Suprapubic skin (tissue), 4 donors: ENCODE results near the gene GALNT17. TPM values are rescaled to one million over a fixed set of nuclear protein-coding genes. Genes with fewer than 3 reads are reported as not detected.
A peak's percentile ranks its signal among the peaks of the same experiment; 100 is the strongest.
"Not testable (repeated sequence)": the region's sequence is repeated elsewhere in the genome, so short reads cannot be mapped to it uniquely, and the experiment has no call there.

Experiments
- DNase-seq, 2 donors: peaks; one replicate each; pipeline ENCODE4 v3.0.0-alpha.2; 2019; ENCODE audit warnings: low spot score in 2 of 2
- H3K27ac ChIP-seq: fragments of 200-600 bp; sonication (generic); one replicate; pipeline ENCODE4 v1.5.1; 2019
- H3K27me3 ChIP-seq: fragments of 200-600 bp; sonication (generic); one replicate; pipeline ENCODE4 v1.5.1; 2019
- H3K36me3 ChIP-seq: fragments of 200-600 bp; sonication (generic); one replicate; pipeline ENCODE4 v1.5.1; 2019
- H3K4me1 ChIP-seq: fragments of 200-600 bp; sonication (generic); one replicate; pipeline ENCODE4 v1.5.1; 2019
- H3K4me3 ChIP-seq: fragments of 200-600 bp; sonication (generic); one replicate; pipeline ENCODE4 v1.5.1; 2019; ENCODE audit warnings: mild to moderate bottlenecking
- H3K9me3 ChIP-seq: fragments of 200-600 bp; sonication (generic); one replicate; pipeline ENCODE4 v1.5.1; 2019
- CTCF ChIP-seq, 2 donors: fragments of 200-600 bp in 1 of 2; fragments of 450-650 bp in 1 of 2; sonication (generic) in 1 of 2; IDR thresholded peaks; one replicate each; pipeline ENCODE4 v1.5.1; 2016 to 2019; ENCODE audit warnings: antibody characterized with exemption in 2 of 2, mild to moderate bottlenecking in 1 of 2, moderate library complexity in 1 of 2
- EP300 ChIP-seq: sonication (generic); formaldehyde crosslinking; IDR thresholded peaks from one replicate; pipeline ENCODE4 v1.6.1; 2017; ENCODE audit warnings: antibody characterized with exemption
- POLR2A ChIP-seq, 2 donors: fragments of 450-650 bp; IDR thresholded peaks; one replicate each; pipeline ENCODE4 v1.6.1; 2017; ENCODE audit warnings: antibody characterized with exemption in 2 of 2, mild to moderate bottlenecking in 2 of 2, moderate library complexity in 2 of 2
- POLR2AphosphoS5 ChIP-seq, 3 donors: sonication (generic); formaldehyde crosslinking; IDR thresholded peaks; one replicate each; pipeline ENCODE4 v1.6.1; 2017; ENCODE audit warnings: antibody characterized with exemption in 3 of 3
- WGBS: methylation state at CpG from one replicate; pipeline ENCODE4 v1.1.5; 2018; 5-methylcytosine and 5-hydroxymethylcytosine counted together
- total RNA-seq, 4 donors: library from RNA; depleted of rRNA; stranded (reverse); fragments of >200 nt; gene quantifications; one replicate each; pipeline ENCODE4 v1.1.0, GENCODE V29; 2016

The GALNT17 gene
- total RNA-seq, 4 donors from 2014 or later: 2.0 to 4.7 (median 2.7) TPM

DNA sequence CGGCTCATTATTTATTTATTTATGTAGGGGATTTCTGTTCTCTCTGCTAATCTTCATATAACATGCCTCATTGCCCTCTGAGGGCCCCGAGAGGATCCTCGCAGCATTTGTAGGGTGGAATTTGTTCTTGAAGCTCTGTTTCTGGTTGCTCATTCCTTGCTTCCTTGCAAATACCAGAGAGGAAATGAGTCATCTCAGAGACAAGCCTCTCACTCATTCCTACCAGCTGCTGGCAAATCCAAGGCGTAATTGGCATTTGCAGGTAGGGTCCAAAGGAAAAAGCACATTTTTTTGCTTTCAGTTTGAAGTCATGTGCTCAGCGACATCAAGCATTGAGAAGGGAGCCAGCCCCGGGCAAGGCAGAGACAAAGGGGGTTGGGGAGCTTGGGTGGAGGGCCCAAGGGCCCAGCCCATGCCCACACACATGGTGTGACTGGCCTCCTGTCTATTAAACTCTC, 501.6 kb downstream of the GALNT17 start:
- Histone ChIP-seq H3K9me3 (no peaks in the 10 kb centered on the region), H3K36me3 (no peaks in the 10 kb centered on the region), H3K4me1 (peaks cover 5% of the 10 kb centered on the region), H3K27me3 (no peaks in the 10 kb centered on the region), H3K27ac (no peak overlapping the region), H3K4me3 (no peak overlapping the region)
- TF ChIP-seq EP300: no peak
- no peak for TF ChIP-seq CTCF (IDR thresholded peaks at IDR 0.05)
- TF ChIP-seq POLR2AphosphoS5 (IDR thresholded peaks at IDR 0.05): no peak
- no peak for TF ChIP-seq POLR2A (IDR thresholded peaks at IDR 0.05)
- DNase-seq: peak in 1 of 2 donors; percentile 53
- 2% methylated on average over 6 of the region's 6 CpGs for WGBS

DNA sequence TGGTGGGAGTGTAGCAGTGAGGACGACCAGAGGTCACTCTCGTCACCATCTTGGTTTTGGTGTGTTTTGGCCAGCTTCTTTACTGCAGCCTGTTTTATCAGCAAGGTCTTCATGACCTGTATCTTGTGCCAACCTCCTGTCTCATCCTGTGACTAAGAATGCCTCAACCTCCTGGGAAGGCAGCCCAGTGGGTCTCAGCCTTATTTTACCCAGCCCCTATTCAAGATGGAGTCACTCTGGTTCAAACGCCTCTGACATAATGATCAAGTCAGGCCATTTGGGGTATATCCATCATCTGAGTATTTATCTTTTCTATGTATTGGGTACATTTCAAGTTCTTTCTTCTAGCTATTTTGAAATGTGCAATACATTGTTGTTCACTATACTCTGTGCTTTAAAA, 503.9 kb downstream of the GALNT17 start:
- 87% methylated on average over 3 of the region's 3 CpGs for WGBS
- not testable (repeated sequence) for H3K9me3 ChIP-seq, H3K4me3 ChIP-seq, H3K36me3 ChIP-seq, H3K27me3 ChIP-seq, DNase-seq, H3K4me1 ChIP-seq, H3K27ac ChIP-seq

GRCh38 chr7:71636329-71636728, 504.4 kb downstream of the GALNT17 start:
- Histone ChIP-seq H3K27me3 (no peaks in the 10 kb centered on the region), H3K9me3 (no peaks in the 10 kb centered on the region), H3K36me3 (no peaks in the 10 kb centered on the region), H3K4me1 (peaks cover 5% of the 10 kb centered on the region), H3K27ac (no peak overlapping the region), H3K4me3 (no peak overlapping the region)
- no peak for DNase-seq
- no peak for TF ChIP-seq CTCF (IDR thresholded peaks at IDR 0.05)
- TF ChIP-seq EP300: no peak
- TF ChIP-seq POLR2AphosphoS5 (IDR thresholded peaks at IDR 0.05): no peak
- no peak for TF ChIP-seq POLR2A (IDR thresholded peaks at IDR 0.05)
- WGBS: 38% methylated on average over 4 of the region's 4 CpGs

GRCh38 chr7:71637578-71637977, 505.6 kb downstream of the GALNT17 start:
- WGBS: 62% methylated on average over 6 of the region's 6 CpGs
- no peak for DNase-seq

GRCh38 chr7:71638108-71638507, 506.2 kb downstream of the GALNT17 start:
- peaks cover 4% of the 10 kb centered on the region for H3K4me1 ChIP-seq
- no peaks in the 10 kb centered on the region for H3K9me3 ChIP-seq
- no peaks in the 10 kb centered on the region for H3K27me3 ChIP-seq
- H3K4me3 ChIP-seq: no peak overlapping the region
- no peaks in the 10 kb centered on the region for H3K36me3 ChIP-seq
- WGBS: 60% methylated on average over 1 of the region's 1 CpG
- no peak for TF ChIP-seq POLR2AphosphoS5 (IDR thresholded peaks at IDR 0.05)
- no peak for TF ChIP-seq CTCF (IDR thresholded peaks at IDR 0.05)
- no peak for TF ChIP-seq POLR2A (IDR thresholded peaks at IDR 0.05)
- TF ChIP-seq EP300: no peak
- no peak for DNase-seq
- no peak overlapping the region for H3K27ac ChIP-seq

More at GRCh38 chr7:71637578-71637977, 505.6 kb downstream of the GALNT17 start:
- Histone ChIP-seq H3K27me3 (no peaks in the 10 kb centered on the region), H3K4me1 (peaks cover 5% of the 10 kb centered on the region), H3K36me3 (no peaks in the 10 kb centered on the region), H3K4me3 (no peak overlapping the region), H3K27ac (no peak overlapping the region), H3K9me3 (no peaks in the 10 kb centered on the region)
- TF ChIP-seq EP300 (no peak), POLR2A (IDR thresholded peaks at IDR 0.05) (no peak), POLR2AphosphoS5 (IDR thresholded peaks at IDR 0.05) (no peak), CTCF (IDR thresholded peaks at IDR 0.05) (no peak)
